Stomach (tissue), 4 donors: Measurements from ENCODE around the gene KCNF1.

Experiments
- CTCF ChIP-seq, 7 experiments: fragments of 450-650 bp in 4 of 7; fragments of 200-600 bp in 3 of 7; sonication (generic) in 3 of 7; IDR thresholded peaks; one replicate each; pipeline ENCODE4 v1.5.1; 2016 to 2019; ENCODE audit warnings: antibody characterized with exemption in 7 of 7, control low read depth in 2 of 7, mild to moderate bottlenecking in 1 of 7
- EP300 ChIP-seq: sonication (generic); formaldehyde crosslinking; IDR thresholded peaks from one replicate; pipeline ENCODE4 v1.6.1; 2017; ENCODE audit warnings: antibody characterized with exemption
- POLR2A ChIP-seq, 4 donors: fragments of 450-650 bp; IDR thresholded peaks; one replicate each; pipeline ENCODE4 v1.6.1; 2016; ENCODE audit warnings: antibody characterized with exemption in 4 of 4, control low read depth in 2 of 4, mild to moderate bottlenecking in 1 of 4, moderate library complexity in 1 of 4
- POLR2AphosphoS5 ChIP-seq, 3 donors: sonication (generic); formaldehyde crosslinking; IDR thresholded peaks; one replicate each; pipeline ENCODE4 v1.6.1; 2016; ENCODE audit warnings: antibody characterized with exemption in 3 of 3

- TF ChIP-seq CTCF (IDR thresholded peaks at IDR 0.05) (no peak), EP300 (no peak), POLR2A (IDR thresholded peaks at IDR 0.05) (no peak), POLR2AphosphoS5 (IDR thresholded peaks at IDR 0.05) (no peak)
Measured at GRCh38 chr2:10909050-10909995, 2.4 kb upstream of the KCNF1 start.
